ENCODE measurements around the gene FAM151B.
"Not testable (repeated sequence)": the region's sequence is repeated elsewhere in the genome, so short reads cannot be mapped to it uniquely, and the experiment has no call there.

FAM151B gene

DNA sequence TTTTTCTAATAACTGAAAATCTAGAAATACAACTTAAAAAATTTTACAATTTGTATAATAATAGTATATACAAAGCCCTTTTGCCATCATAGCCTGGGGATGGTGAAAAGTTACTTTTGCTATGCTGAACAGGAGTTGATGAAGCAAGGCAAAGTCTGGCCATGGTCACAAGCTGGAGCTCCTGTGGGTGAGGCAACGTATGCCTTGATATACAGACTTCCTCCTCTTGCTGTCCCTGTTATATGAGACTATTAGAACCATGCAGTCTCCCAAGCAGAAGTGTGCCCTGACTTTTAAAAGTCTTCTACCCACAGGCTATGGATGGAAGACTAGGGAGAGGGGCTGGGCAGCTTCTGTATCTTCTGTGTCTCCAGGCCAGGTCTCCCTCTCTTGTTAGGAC, 15.7 kb downstream of the FAM151B start:
- DNase-seq (ENCODE audit: low read depth): no peak

DNA sequence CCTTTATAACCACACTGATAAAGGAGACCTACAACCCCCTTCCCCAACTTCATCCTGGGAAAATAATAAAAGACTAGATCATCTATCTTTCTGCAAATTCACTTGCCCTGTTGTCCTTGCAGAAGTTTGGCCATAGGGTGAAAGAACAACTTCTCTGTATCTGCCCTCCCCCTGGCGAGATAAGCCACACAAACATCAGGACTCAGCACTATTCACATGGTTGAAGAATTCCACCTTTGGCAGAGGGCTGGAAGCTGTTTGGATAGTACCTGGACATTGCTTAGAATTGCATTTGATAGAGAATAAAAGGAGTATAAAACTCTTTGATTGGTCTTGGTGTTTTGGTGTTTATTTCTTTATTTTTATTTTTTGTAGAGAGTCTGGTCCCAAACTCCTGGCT, 16.9 kb downstream of the FAM151B start:
- DNase-seq (ENCODE audit: low read depth): no peak

DNA sequence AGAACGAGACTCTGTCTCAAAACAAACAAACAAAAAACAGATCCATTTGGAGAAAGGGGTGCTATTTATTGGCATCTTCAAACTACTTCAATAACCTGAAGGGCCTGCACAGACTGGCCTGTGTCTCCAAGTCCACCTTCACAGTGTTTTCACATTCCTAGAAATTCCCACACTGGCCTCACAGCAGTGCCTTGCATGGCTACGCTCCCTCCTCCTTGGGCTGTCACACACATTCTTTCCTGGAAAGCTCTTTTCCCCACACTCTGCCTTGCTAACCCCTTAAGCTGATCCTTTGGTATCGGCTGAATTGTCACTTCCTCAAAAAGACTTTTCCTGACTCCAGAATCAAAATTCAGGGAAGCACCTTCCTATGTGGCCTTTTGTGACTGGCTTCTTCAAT, 19.8 kb downstream of the FAM151B start:
- no peak for DNase-seq (ENCODE audit: low read depth)

DNA sequence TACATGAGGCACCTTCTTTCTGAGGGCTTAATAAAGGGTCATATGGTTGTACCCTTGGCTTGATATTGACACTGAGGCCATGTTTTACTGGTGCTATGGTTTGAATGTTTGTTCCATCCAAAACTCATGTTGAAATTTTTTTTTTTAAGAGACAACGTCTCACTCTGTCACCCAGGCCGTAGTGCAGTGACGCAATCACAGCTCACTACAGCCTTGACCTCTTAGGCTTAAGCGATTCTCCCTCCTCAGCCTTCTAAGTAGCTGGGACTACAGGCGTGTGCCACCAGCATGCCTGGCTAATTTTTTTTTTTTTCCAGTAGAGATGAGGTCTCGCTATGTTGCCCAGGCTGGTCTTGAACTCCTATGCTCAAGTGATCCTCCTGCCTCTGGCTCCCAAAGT, 20.9 kb downstream of the FAM151B start:
- DNase-seq (ENCODE audit: low read depth): no peak

DNA sequence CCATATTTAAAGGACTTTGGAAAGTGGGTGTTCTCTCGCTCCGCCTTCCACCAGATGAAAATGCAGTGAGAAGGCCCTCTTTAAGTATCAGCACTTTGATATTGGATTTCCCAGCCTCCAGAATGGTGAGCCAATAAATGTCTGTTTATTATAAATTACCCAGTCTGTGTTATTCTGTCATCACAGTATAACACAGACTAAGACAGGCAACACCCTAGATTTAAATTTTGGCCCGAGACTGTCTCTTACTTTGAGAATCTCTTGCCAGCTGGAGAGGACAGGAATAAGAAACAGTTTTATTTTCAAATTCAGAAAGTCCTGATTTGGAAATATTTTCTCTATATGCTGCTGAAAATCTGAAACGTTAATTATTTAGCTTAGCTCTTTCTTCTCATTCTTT, 21.5 kb downstream of the FAM151B start:
- no peak for DNase-seq (ENCODE audit: low read depth)

DNA sequence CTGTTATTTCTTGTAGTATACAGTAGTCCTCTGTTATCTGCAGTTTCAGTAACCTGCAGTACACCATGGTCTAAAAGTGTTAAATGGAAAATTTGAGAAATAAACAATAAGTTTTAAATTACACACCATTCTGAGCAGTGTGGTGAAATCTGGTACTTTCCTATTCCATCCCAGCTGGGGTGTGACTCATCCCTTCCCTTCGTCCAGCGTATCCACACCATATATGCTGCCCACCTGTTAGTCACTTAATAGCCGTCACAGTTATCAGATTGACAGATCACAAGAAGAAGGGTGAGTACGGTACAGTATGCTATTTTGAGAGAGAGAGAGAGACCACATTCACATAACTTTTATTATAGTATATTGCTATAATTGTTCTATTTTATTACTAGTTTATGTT, 28.9 kb downstream of the FAM151B start:
- peak; percentile 2 for DNase-seq (ENCODE audit: low read depth)

DNA sequence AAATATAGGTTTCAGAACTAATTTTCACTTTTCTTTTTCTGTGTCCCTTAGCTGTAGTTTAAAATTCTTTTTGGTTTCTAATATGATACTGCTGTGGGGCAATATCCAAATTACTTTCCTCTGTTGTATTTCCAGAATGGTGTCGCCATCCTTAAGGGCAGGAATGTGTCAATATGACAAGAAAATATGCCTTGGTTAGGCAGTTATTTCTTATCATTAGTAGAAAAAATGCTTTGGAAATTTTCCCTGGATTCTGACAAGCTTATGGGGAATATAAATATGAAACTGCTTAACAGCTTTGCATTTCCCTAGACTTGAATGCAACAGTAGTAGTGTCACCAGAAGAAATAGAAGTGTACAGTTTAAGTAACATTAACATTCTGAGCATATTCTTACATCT, 52.8 kb downstream of the FAM151B start:
- no peak for DNase-seq (ENCODE audit: low read depth)

DNA sequence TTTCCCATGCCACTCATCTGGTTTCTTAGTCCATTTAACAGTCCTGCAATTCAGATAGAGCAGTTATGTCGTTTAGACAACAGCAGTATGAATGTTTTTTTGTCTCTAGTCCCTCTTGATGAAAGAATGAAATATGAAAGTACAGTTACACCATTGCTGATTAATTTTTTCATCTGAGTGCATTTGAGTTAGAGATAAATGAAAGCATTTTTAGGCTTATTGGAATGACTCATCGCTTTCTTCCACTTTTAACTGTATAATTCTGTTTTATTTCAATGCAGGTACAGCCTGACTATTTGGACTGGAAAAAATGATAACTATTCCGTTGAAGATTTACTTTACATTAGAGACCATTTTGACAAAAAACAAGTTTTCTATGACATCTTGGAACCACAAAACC, 53.5 kb downstream of the FAM151B start:
- no peak for DNase-seq (ENCODE audit: low read depth)

DNA sequence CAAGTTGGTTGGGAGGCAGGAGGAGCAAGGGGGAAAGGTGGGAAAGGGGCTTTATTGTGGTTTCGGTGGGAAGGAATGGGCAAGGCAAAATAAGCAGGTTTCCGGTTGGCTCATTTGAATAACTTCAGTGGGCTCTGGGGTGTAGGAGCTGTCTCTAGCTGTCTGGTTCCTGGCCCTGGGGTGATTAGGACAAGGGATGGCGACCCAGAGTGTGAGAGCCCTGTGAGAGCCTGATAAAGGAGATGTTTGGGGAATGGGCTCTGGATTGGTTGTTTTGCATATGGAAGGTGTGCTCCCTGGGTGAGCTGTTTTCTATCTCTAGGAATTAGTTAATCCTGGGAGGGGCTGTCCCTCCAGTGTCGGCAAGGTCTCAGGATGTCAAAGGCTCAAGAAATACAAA, 66.7 kb downstream of the FAM151B start:
- no peak for DNase-seq (ENCODE audit: low read depth)

DNA sequence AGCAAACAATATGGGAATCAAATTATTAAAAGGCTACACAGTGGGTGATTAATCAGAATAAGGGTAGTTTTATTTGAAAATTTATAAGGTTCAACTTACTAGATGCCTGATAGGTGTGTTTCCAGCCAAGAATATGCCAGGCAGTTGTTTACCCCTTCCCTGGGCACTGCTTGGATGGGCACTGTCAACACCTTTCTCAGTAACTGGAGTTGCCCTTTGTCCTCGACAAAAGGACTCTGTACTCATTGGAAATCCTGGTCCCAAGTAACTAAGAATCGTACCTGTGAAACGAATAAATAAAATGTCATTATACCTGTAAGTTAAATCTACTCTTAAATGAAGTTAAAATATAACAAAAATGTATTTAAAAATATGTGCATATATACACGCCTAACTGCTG, 67.2 kb downstream of the FAM151B start:
- no peak for DNase-seq (ENCODE audit: low read depth)

DNA sequence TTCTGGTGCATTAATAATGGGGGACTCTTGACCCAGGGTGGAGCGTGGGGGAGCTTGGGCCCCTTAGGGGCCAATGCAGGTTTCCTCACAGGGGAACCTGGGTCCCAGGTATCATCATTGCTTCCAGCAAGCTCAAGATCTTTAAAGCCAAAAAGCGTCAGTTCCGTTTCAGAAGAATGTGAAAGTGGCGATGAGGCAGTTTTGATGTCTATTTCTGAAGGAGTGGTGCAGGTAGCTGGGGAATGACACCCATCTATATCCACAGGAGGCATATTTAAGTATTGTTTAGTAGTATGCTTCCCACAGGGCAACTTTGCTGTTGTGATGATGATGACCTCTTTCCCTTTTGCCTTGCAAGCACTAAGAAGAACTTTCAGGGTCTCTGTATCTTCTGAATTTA, 71.3 kb downstream of the FAM151B start:
- DNase-seq (ENCODE audit: low read depth): no peak

DNA sequence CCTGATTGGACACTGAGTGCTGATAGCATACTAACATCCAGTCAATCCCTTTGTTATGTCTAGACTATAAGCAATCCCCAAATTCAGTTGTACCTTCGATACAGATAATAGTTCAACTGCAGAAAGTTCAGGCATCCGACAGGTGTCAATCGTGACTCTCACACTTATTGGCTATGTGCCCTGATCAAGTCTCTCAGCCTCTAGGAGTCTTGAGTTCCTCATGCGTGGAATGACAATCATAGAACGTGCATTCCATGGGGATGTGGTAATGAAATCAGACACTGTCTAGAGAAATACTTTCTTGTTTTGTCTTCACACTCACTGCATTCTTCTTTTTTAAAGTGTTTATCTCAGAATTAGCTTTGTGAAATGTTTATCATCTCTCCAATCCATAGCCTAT, 77.4 kb downstream of the FAM151B start:
- DNase-seq (ENCODE audit: low read depth): no peak

DNA sequence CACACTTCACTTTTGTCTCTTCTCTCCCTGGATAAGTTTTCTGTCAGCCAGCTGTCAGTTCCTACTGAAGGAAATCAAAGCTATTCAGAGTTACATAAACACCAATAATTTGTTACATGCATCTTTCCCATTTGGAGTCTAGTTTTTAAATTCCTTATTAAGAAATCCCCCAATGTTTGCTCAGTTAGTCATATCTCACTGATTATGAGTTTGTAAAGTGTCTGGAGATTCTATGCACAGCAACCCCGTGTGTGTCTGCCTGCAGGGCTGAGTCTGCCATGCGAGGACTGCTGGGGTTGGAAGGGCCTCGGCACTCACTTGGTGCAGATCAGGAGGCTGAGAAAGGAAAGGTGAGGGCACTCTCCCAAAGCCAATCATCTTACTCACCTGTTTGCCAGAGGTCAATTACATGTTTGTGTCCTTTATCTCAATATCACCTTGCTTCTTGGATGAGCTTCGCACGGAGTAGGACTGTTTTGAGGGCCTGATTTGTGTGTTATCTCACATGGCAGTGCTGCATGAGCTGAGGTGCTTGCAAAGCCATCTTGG, 78.9 kb downstream of the FAM151B start:
- no peak for DNase-seq (ENCODE audit: low read depth)

DNA sequence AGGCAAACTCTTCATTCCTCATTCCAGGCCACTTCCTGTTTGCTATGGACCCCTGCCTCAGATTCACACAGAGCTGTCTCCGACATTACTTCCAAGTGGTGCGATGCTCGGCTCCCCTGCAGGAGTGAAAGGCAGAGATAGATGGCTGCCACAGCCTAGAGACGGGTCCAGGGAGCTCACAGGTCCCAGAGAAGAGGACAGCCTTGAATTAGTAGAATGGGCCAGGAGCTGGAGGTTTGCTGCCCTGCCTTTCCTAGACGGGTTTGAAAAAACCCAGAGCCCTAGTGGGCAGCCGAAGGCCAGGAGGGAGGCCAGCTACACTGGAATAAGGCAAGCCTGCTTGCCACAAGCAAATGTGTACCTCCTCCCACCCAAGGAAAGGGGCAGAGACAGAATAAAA, 80.4 kb downstream of the FAM151B start:
- no peak for DNase-seq (ENCODE audit: low read depth)

DNA sequence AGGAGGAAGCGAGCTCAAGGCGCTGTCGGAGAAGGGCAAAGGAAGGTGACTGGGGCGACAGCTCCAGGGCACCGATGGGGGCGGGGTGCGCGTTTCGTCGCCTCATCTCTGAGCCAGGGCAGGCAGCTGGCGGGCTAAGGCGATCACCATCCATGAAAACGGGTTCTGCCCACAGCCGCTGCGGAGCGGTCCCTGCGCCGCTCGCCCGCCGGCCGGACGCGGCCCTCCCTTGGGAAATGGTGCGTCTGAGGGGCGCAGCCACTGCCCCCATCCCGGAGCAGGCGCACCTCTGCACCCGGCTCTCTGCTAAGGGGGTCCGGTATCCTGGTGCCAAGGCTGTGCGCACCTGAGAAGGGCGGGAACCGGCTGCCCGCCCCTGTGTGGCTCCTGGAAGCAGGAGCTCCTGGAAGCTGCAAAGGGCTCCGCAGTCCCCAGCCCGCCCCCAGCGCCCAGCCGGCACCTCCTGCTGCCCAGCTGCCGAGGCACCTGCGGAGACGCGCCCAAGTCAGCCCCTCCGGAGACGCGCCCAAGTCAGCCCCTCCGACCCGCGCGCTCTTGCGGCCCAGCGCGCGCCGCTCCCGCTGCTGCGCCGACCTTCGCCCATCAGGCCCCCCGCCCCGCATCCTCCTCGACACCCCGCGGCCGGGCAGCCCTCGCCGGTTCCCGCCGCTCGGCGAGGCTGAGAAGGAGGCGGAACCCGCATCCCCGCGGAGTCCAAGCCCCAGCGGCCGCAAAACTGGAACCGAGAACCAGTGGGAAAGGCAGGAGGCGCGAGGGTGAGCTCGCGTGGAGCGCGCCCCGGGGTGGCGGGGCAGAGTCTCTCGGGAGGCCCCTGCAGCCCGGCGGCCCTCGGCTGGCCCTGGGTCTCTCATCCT, 81.4 kb downstream of the FAM151B start:
- no peak for DNase-seq (ENCODE audit: low read depth)

DNA sequence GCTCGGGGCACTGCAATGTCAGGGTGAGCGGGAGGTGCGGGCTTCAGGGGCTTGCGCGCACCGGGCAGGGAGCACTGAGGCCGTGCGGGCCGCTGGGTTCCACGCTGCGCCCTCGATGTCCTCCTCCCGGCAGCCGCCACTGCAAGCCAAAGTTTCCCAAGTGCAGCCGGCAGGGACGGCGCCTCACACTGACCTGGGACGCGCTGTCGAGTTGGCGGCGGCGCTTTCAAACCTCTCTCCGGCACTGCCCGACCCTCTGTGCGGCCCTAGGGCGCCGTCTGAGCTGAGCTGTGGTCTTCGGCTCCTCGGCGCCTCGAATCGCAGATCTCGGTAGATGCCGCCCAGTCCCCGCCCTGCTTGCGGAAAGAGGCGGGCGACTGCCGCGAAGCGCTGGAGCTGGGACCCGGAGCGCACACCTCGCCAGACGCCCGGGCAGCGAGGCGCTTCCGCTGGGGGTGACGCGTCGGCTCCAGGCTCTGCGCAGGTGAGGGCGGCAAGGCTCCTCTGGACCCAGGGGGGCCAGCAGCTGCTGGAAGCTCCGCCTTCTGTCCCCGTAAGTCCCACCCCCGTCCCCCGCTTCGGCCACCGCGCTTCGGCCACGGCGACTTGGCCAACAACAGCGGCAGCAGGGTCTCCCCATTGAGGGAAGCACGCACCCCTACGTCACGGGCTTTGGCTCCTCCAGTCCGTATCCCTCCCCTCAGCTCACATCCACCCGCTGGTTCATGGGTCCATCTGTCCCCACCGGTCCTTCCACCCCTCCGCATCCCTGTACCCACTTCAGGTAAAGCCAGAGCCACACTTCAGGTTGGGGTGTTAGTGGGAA, 82.3 kb downstream of the FAM151B start, which contains the start of gene ANKRD34B:
TSS of gene ANKRD34B (minus strand) at position 320 of the 826 bp plus-strand sequence. CDS start 10,261 bp downstream, outside the sequence.
- DNase-seq (ENCODE audit: low read depth): no peak

DNA sequence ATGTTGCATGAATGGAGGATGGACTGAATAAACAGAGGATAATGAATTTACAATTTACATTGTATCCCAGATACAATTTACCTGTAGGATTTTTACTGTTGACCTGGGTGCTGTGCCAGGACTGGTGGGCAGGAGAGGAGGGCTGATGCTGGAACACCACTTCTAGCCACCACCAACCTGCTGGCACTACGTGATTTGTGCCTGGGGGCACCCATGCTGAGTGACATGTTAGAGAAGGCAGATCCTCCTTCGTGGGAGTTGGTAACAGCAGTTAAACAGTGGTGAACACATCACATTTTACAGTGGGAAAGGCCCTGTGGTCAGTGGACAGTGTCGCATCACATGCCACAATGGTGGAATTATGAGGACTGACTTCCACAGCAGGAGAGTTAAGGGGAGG, 85.2 kb downstream of the FAM151B start:
- no peak for DNase-seq (ENCODE audit: low read depth)

DNA sequence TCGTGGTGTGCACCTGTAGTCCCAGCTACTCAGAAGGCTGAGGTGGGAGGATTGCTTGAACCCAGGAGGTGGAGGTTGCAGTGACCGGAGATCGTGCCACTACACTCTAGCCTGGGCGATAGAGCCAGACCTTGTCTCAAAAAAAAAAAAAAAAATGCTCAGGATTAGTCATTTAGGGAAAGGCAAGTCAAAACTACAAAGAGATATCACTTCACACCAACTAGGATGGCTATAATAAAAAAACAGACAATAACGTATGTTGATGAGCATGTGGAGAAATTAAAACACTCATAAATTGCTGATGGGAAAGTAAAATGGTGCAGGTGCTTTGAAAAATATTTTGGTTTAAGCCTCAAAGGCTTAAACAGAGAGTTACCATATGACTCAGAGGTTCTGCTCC, 88.5 kb downstream of the FAM151B start:
- DNase-seq (ENCODE audit: low read depth): no peak

DNA sequence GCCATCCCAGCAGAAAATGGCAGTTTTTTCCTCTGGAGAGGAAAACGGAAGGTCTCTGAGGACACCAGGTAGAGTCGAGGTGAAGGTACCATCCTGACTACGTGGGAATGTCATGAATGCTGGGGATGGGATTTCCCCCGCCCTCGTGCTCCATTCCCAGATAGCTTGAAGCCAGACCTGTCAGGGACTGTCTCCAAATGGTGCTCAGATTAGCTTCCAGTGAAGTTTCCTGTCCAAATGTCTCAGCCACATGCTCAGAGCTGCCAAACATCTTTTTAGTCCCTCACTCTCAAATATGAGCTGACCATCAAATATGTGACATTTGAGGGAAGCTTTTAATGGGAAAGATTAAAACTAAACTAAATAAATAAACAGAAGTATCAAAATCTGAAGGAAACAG, 89.8 kb downstream of the FAM151B start:
- no peak for DNase-seq (ENCODE audit: low read depth)

DNA sequence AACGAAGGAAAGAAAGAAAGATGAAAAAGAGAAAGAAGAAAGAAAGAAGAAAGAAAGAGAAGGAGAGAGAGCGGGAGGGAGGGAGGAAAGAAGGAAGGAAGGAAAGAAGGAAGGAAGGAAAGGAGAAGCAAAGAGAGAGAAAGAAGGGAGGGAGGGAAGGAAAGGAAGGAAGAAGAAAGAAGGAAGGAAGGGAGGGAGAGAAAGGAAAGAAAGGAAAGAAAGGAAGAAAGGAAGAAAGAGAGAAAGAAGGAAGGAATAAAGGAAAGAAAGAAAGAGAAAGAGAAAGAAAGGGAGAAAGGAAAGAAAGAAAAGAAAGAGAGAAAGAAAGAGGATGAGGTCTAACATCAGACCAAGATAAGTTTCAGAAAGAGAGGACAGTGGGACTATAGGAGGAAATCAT, 91.2 kb downstream of the FAM151B start:
- no peak for DNase-seq (ENCODE audit: low read depth)

DNA sequence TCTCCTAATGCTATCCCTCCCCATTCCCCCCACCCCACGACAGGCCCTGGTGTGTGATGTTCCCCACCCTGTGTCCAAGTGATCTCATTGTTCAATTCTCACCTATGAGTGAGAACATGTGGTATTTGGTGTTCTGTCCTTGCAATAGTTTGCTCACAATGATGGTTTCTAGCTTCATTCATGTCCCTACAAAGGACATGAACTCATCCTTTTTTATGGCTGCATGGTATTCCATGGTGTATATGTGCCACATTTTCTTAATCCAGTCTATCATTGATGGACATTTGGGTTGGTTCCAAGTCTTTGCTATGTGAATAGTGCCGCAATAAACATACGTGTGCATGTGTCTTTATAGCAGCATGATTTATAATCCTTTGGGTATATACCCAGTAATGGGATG, 92.4 kb downstream of the FAM151B start:
- not testable (repeated sequence) for DNase-seq (ENCODE audit: low read depth)

DNA sequence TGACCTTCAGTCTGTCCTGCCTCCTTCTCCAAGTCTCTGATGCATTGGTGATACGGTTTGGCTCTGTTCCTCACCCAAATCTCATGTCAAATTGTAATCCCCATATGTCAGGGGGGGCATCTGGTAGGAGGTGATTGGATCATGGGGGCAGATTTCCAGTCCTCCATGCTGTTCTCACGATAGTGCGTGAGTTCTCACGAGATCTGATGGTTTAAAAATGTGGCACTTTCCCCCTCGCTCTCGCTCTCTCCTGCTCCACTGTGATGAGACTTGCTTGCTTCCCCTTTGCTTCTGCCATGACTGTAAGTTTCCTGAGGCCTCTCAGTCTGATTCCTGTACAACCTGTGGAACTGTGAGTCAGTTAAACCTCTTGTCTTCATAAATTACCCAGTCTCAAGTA, 96.9 kb downstream of the FAM151B start:
- no peak for DNase-seq (ENCODE audit: low read depth)
